C4-2B (cell line): ENCODE measurements around the gene PXN.

Source experiments
- CTCF ChIP-seq: fragments of 450-650 bp; conservative IDR thresholded peaks from 2 replicates; pipeline ENCODE4 v1.5.1; 2017; ENCODE audit warnings: mild to moderate bottlenecking
- ZFX ChIP-seq: fragments of 450-650 bp; IDR thresholded peaks from 2 replicates; pipeline ENCODE4 v1.6.1; 2017

- TF ChIP-seq ZFX = peak; percentile 76
- no peak for TF ChIP-seq CTCF
These were observed 70.8 kb downstream of the PXN start, which contains the start of gene GCN1 for GRCh38 chr12:120194534-120195395.
